Astrocyte of the cerebellum (primary cell): Measurements from ENCODE around the gene DEGS2.
"Not testable (repeated sequence)": the region's sequence is repeated elsewhere in the genome, so short reads cannot be mapped to it uniquely, and the experiment has no call there.

ENCODE experiments used
- DNase-seq: peaks from one replicate; pipeline ENCODE4 v3.0.0-alpha.2; 2011; ENCODE audit warnings: low read depth
- H3K4me3 ChIP-seq: 2 replicates; pipeline ENCODE4 v1.5.1; 2011; ENCODE audit warnings: mild to moderate bottlenecking, low read depth, low read length, moderate library complexity
- in situ Hi-C: cut with HindIII; loops from 2 replicates; pipeline ENCODE4 v1.10.0; 2017; ENCODE audit warnings: low sequenced_read_pairs
- TF ChIP-seq, protein P1 (sequence below): IDR thresholded peaks from 2 replicates; pipeline ENCODE4 v1.5.1; 2012; ENCODE audit warnings: low read length, low read depth, moderate library complexity, mild to moderate bottlenecking; ENCODE audit errors: missing control alignments

Gene DEGS2

DNA sequence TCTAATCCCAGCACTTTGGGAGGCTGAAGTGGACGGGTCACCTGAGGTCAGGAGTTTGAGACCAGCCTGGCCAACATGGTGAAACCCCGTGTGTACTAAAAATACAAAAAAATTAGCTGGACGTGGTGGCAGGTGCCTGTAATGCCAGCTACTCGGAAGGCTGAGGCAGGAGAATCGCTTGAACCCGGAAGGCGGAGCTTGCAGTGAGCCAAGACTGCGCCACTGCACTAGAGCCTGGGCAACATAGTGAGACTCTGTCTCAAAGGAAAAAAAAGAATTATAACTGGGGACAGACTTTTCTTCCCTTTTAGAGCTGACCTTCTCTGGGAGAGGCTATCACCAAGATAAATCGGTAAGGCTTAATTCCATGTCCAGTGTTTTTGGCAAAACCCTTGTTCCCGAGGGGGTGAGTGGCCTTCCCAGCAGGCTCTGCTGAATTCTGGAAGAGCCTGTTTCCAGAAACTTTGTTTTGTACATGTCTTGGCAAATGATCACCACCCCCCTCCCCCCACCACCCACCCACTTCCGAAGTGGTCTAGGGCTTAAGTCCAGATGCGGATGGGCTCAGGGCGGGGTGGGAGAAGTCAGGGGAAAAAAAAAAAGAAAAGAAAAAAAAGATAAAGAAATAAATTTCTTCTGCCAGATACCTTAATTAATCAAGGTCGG, 32.3 kb upstream of the DEGS2 start:
- no peak overlapping the region for H3K4me3 ChIP-seq
- TF ChIP-seq, protein P1, sequence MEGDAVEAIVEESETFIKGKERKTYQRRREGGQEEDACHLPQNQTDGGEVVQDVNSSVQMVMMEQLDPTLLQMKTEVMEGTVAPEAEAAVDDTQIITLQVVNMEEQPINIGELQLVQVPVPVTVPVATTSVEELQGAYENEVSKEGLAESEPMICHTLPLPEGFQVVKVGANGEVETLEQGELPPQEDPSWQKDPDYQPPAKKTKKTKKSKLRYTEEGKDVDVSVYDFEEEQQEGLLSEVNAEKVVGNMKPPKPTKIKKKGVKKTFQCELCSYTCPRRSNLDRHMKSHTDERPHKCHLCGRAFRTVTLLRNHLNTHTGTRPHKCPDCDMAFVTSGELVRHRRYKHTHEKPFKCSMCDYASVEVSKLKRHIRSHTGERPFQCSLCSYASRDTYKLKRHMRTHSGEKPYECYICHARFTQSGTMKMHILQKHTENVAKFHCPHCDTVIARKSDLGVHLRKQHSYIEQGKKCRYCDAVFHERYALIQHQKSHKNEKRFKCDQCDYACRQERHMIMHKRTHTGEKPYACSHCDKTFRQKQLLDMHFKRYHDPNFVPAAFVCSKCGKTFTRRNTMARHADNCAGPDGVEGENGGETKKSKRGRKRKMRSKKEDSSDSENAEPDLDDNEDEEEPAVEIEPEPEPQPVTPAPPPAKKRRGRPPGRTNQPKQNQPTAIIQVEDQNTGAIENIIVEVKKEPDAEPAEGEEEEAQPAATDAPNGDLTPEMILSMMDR = no peak
- in situ Hi-C loops = no loop called here
- no peak for DNase-seq

DNA sequence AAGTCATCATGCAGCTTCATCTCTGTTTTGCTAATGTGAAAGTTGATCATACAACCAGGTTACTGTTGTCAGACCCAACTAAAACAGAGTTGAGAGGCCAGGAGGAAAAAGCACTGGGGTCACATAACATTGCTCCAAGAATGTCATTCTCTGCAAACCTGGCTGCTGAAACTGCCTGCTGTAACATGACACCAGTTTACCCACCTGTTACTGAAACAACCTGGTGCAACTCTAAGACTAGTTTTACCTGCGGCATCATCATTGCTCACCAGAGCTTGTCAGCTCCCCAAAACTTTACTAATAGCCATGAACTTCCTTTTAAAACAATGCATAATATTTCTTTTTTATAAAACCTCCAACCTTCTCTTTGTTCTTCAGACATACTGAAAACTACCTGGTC, 30.7 kb upstream of the DEGS2 start:
- H3K4me3 ChIP-seq = no peak overlapping the region
- TF ChIP-seq, protein P1 = no peak
- in situ Hi-C loops = no loop called here
- no peak for DNase-seq

- DNase-seq = no peak
- TF ChIP-seq, protein P1 = no peak
- in situ Hi-C loops = no loop called here
- no peak overlapping the region for H3K4me3 ChIP-seq
Measured at GRCh38 chr14:100188392-100189030, 29.1 kb upstream of the DEGS2 start.

GRCh38 chr14:100187247-100187833, 27.9 kb upstream of the DEGS2 start:
- DNase-seq = no peak
- in situ Hi-C loops = no loop called here
- TF ChIP-seq, protein P1 = no peak
- no peak overlapping the region for H3K4me3 ChIP-seq

GRCh38 chr14:100181876-100182551, 22.6 kb upstream of the DEGS2 start:
- DNase-seq, H3K4me3 ChIP-seq, in situ Hi-C loops: not testable (repeated sequence)

- in situ Hi-C loops, DNase-seq, H3K4me3 ChIP-seq: not testable (repeated sequence)
Measured at GRCh38 chr14:100180671-100181070, 21.2 kb upstream of the DEGS2 start.

DNA sequence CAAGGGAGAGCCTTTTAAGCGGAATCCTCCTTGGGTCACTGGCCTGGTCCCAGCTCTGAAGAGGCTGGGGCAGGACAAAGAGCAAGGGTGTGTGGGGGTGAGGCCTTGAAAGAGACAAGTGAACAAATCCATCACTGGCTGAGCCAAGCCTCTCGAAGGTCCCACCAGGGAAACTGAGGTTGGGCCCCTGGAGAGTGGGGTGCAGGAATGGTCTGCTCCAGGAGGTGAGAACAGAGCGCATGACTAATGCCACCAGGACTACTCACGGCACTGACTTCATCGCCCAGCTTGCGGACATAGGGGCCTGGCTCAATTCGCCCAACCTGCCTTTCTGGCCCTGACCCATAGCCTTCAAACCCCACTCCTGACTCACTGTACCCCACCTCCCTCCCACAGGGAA, 19.2 kb upstream of the DEGS2 start:
- TF ChIP-seq, protein P1 = no peak
- DNase-seq = no peak
- in situ Hi-C loops = no loop called here
- H3K4me3 ChIP-seq = no peak overlapping the region
